Measurements from ENCODE around the gene IDH3G. TPM values are rescaled to one million over a fixed set of nuclear protein-coding genes. Genes with fewer than 3 reads are reported as not detected.

The IDH3G gene
- total and polyA plus RNA-seq, 2 of the 8 experiments (the other 6 are each of a cell fraction or from before 2014, with no cell fraction given), result 39.4 to 66.7 TPM

GRCh38 chrX:153805436-153805835 is 11.3 kb upstream of the IDH3G start (continued):
- TF ChIP-seq ZNF274 (IDR thresholded peaks at IDR 0.05; ENCODE audit: borderline replicate concordance, extremely low read depth, low read length), result no peak
- no peak for TF ChIP-seq EP300 (IDR thresholded peaks at IDR 0.05; ENCODE audit: borderline replicate concordance in 1 of 2, low read depth in 2 of 2, low read length in 2 of 2)
- TF ChIP-seq JUND (IDR thresholded peaks at IDR 0.05; ENCODE audit: low read length), result no peak
- no peak for TF ChIP-seq NANOG (IDR thresholded peaks at IDR 0.05; ENCODE audit: insufficient read depth, low read depth, low read length, poor library complexity, severe bottlenecking)
- TF ChIP-seq SUZ12 (IDR thresholded peaks at IDR 0.05; ENCODE audit: low read length), result no peak
- no peak for TF ChIP-seq KDM4A (IDR thresholded peaks at IDR 0.05; ENCODE audit: low read depth, low read length, severe bottlenecking)
- no peak for TF ChIP-seq RBBP5 (IDR thresholded peaks at IDR 0.05; ENCODE audit: borderline replicate concordance, low read depth, low read length)

Measured in H1 (cell line).